MM.1S (cell line): ENCODE measurements around the gene LPIN1.

Experiments
- EZH2phosphoT487 ChIP-seq: fragments of 300-600 bp; sonication (generic); IDR thresholded peaks from 2 replicates; pipeline ENCODE4 v1.6.1; 2018; ENCODE audit warnings: antibody characterized with exemption, low read length
- TF ChIP-seq, protein P1 (sequence below): fragments of 300-600 bp; sonication (generic); IDR thresholded peaks from 2 replicates; pipeline ENCODE4 v1.5.1; 2016; ENCODE audit warnings: antibody characterized with exemption, low read length, mixed read lengths

GRCh38 chr2:11774600-11774999 lies 28.2 kb downstream of the LPIN1 start:
- TF ChIP-seq EZH2phosphoT487: no peak
- TF ChIP-seq, protein P1, sequence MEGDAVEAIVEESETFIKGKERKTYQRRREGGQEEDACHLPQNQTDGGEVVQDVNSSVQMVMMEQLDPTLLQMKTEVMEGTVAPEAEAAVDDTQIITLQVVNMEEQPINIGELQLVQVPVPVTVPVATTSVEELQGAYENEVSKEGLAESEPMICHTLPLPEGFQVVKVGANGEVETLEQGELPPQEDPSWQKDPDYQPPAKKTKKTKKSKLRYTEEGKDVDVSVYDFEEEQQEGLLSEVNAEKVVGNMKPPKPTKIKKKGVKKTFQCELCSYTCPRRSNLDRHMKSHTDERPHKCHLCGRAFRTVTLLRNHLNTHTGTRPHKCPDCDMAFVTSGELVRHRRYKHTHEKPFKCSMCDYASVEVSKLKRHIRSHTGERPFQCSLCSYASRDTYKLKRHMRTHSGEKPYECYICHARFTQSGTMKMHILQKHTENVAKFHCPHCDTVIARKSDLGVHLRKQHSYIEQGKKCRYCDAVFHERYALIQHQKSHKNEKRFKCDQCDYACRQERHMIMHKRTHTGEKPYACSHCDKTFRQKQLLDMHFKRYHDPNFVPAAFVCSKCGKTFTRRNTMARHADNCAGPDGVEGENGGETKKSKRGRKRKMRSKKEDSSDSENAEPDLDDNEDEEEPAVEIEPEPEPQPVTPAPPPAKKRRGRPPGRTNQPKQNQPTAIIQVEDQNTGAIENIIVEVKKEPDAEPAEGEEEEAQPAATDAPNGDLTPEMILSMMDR: no peak
